PC-9 (cell line): ENCODE measurements around the gene SLC1A2. TPM values are rescaled to one million over a fixed set of nuclear protein-coding genes. Genes with fewer than 3 reads are reported as not detected.

Source experiments
- BruUV-seq: library from RNA; stranded (reverse); fragments of 400-500 nt; replicated peaks from 2 replicates; lab custom pipeline; 2021; lab: Mats Ljungman, UMichigan
- CTCF ChIA-PET: fragments of 300-600 bp; sonication (Branson Sonifier 250); formaldehyde crosslinking; loops from one replicate; lab custom pipeline; 2022; ENCODE audit warnings: antibody characterized with exemption; lab: Charles Lee
- POLR2A ChIA-PET: fragments of 300-600 bp; sonication (Branson Sonifier 250); formaldehyde crosslinking; loops from one replicate; lab custom pipeline; 2022; ENCODE audit warnings: antibody characterized with exemption; ENCODE audit not compliant: unreplicated experiment; lab: Charles Lee
- DNase-seq, 2 experiments: peaks; one replicate each; pipeline versions ENCODE4 v3.0.0 to v3.0.0-alpha.2; 2015 to 2022; ENCODE audit warnings: mixed read lengths in 1 of 2
- H2AFZ ChIP-seq: fragments of 200-600 bp; sonication (generic); 2 replicates; pipeline ENCODE4 v1.8.1; 2017; ENCODE audit warnings: antibody characterized with exemption
- H3F3A ChIP-seq: fragments of 200-600 bp; sonication (generic); 2 replicates; pipeline ENCODE4 v1.8.1; 2017; ENCODE audit warnings: antibody characterized with exemption, mild to moderate bottlenecking, low read depth; ENCODE audit not compliant: insufficient read depth
- H3K27ac ChIP-seq: fragments of 200-600 bp; sonication (generic); 2 replicates; pipeline ENCODE4 v1.6.1; 2016; ENCODE audit warnings: mixed run types
- H3K27me3 ChIP-seq: fragments of 200-600 bp; sonication (generic); 2 replicates; pipeline ENCODE4 v1.6.1; 2016; ENCODE audit warnings: low read depth, mixed run types; ENCODE audit not compliant: insufficient read depth
- H3K36me3 ChIP-seq: fragments of 200-600 bp; sonication (generic); 2 replicates; pipeline ENCODE4 v1.6.1; 2016; ENCODE audit warnings: low read depth, mixed run types
- H3K4me1 ChIP-seq: fragments of 200-600 bp; sonication (generic); replicated peaks from 2 replicates; pipeline ENCODE4 v1.6.1; 2016; ENCODE audit warnings: mixed run types; ENCODE audit not compliant: insufficient read depth
- H3K4me2 ChIP-seq: fragments of 200-600 bp; sonication (generic); 2 replicates; pipeline ENCODE4 v1.6.1; 2017; ENCODE audit warnings: mixed run types
- H3K4me3 ChIP-seq: fragments of 200-600 bp; sonication (generic); 2 replicates; pipeline ENCODE4 v1.6.1; 2016; ENCODE audit warnings: mixed run types
- H3K79me2 ChIP-seq: fragments of 200-600 bp; sonication (generic); 2 replicates; pipeline ENCODE4 v1.6.1; 2017; ENCODE audit warnings: low read depth, mixed run types
- H3K9me2 ChIP-seq: fragments of 200-600 bp; sonication (generic); 2 replicates; pipeline ENCODE4 v1.8.1; 2017; ENCODE audit warnings: mild to moderate bottlenecking; ENCODE audit not compliant: insufficient read depth
- H3K9me3 ChIP-seq: fragments of 200-600 bp; sonication (generic); 2 replicates; pipeline ENCODE4 v1.8.1; 2016; ENCODE audit warnings: low read depth; ENCODE audit not compliant: insufficient read depth
- H4K20me1 ChIP-seq: fragments of 200-600 bp; sonication (generic); 2 replicates; pipeline ENCODE4 v1.8.1; 2017; ENCODE audit not compliant: insufficient read depth
- CTCF ChIP-seq: fragments of 200-600 bp; sonication (generic); conservative IDR thresholded peaks from 2 replicates; pipeline ENCODE4 v1.6.1; 2017; ENCODE audit warnings: mixed run types, antibody characterized with exemption, mild to moderate bottlenecking, moderate library complexity
- EZH2 ChIP-seq: fragments of 200-600 bp; sonication (generic); IDR thresholded peaks from 2 replicates; pipeline ENCODE4 v1.8.0; 2017; ENCODE audit warnings: antibody characterized with exemption, low read depth
- intact Hi-C: fragments of 100-400 bp; cut with micrococcal nuclease; formaldehyde crosslinking; loops from one replicate; pipeline ENCODE4 v1.10.0; 2022; ENCODE audit not compliant: unreplicated experiment
- total RNA-seq: library from RNA; stranded (reverse); gene quantifications from 2 replicates; pipeline ENCODE4 v1.2.3, GENCODE V29; 2021

SLC1A2 gene
- total RNA-seq, 1 experiment from 2014 or later: 0.09 TPM

GRCh38 chr11:35458846-35459245 lies 39.5 kb upstream of the SLC1A2 start:
- intact Hi-C loops: no loop called here
- ChIA-PET CTCF (no interaction called here), POLR2A (no interaction called here)
- H3K4me3 ChIP-seq: no peak overlapping the region
- BruUV-seq: no TSS peak
- H3K9me2 ChIP-seq: no peaks in the 10 kb centered on the region
- H4K20me1 ChIP-seq: no peaks in the 10 kb centered on the region
- H2AFZ ChIP-seq: no peak overlapping the region
- no peaks in the 10 kb centered on the region for H3K36me3 ChIP-seq
- peaks cover 11% of the 10 kb centered on the region; the same call in 1 of the 2 replicates for H3K27me3 ChIP-seq
- no peak for DNase-seq
- H3K79me2 ChIP-seq: no peaks in the 10 kb centered on the region
- no peak for TF ChIP-seq CTCF
- TF ChIP-seq EZH2: no peak
- H3K4me1 ChIP-seq: no peaks in the 10 kb centered on the region
- H3F3A ChIP-seq: no peaks in the 10 kb centered on the region
- no peaks in the 10 kb centered on the region for H3K9me3 ChIP-seq
- no peak overlapping the region for H3K27ac ChIP-seq
- no peak overlapping the region for H3K4me2 ChIP-seq

DNA sequence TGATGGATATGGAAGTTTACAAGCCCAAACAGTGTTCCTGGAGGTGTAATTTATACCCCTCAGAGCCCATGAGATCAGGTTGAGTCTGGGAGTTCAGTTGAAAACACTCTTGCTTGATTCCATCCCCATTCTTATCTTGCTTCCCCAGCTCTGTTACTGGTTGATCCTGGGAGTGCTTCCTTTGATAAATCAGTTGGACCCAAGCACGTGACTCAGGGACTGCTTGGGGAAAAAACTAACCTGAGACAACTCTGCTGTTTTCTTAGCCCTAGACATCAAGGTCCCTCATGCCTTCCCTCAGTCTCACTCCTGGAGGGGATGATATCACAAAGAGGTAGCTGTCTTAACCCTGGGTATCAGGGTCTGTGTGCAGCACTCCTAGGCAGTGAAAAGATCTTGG lies 35.0 kb upstream of the SLC1A2 start:
- POLR2A ChIA-PET: no interaction called here

GRCh38 chr11:35436581-35437250 lies 17.4 kb upstream of the SLC1A2 start:
- Histone ChIP-seq H4K20me1 (no peaks in the 10 kb centered on the region), H2AFZ (no peak overlapping the region), H3K27ac (no peak overlapping the region), H3K4me2 (no peak overlapping the region), H3K4me1 (no peaks in the 10 kb centered on the region), H3K36me3 (no peaks in the 10 kb centered on the region), H3F3A (no peaks in the 10 kb centered on the region), H3K27me3 (peaks cover 96% of the 10 kb centered on the region), H3K9me2 (no peaks in the 10 kb centered on the region), H3K79me2 (no peaks in the 10 kb centered on the region), H3K9me3 (no peaks in the 10 kb centered on the region), H3K4me3 (no peak overlapping the region)
- no peak for TF ChIP-seq CTCF
- TF ChIP-seq EZH2: no peak
- BruUV-seq: no TSS peak
- no peak for DNase-seq
- POLR2A ChIA-PET: no interaction called here
- CTCF ChIA-PET: no interaction called here
- intact Hi-C loops: no loop called here

More for the DNA sequence above, 35.0 kb upstream of the SLC1A2 start:
- intact Hi-C loops: no loop called here
- no peak for TF ChIP-seq EZH2
- TF ChIP-seq CTCF: no peak
- Histone ChIP-seq H3K36me3 (no peaks in the 10 kb centered on the region), H3K27me3 (peaks cover 11% of the 10 kb centered on the region; the same call in 1 of the 2 replicates), H3K9me2 (no peaks in the 10 kb centered on the region), H2AFZ (no peak overlapping the region), H3K79me2 (no peaks in the 10 kb centered on the region), H3K4me3 (no peak overlapping the region), H3F3A (no peaks in the 10 kb centered on the region), H3K27ac (no peak overlapping the region), H3K4me2 (no peak overlapping the region), H3K9me3 (no peaks in the 10 kb centered on the region), H4K20me1 (no peaks in the 10 kb centered on the region), H3K4me1 (no peaks in the 10 kb centered on the region)
- no peak for DNase-seq
- BruUV-seq: no TSS peak
- CTCF ChIA-PET: no interaction called here
